KOPT-K1 (cell line): Measurements from ENCODE around the gene PELI2.

Experiments
- H3K27ac ChIP-seq: fragments of 200-600 bp; sonication (generic); 2 replicates; pipeline ENCODE4 v1.5.1; 2016; ENCODE audit warnings: antibody characterized with exemption, mild to moderate bottlenecking, low read depth, low read length; ENCODE audit not compliant: poor library complexity, severe bottlenecking
- H3K36me3 ChIP-seq: fragments of 200-600 bp; sonication (generic); 2 replicates; pipeline ENCODE4 v1.5.1; 2017; ENCODE audit warnings: antibody characterized with exemption, mild to moderate bottlenecking, low read length, moderate library complexity; ENCODE audit not compliant: insufficient read depth
- H3K9me3 ChIP-seq: fragments of 200-600 bp; sonication (generic); 2 replicates; pipeline ENCODE4 v1.5.1; 2017; ENCODE audit warnings: antibody characterized with exemption, low read length, mild to moderate bottlenecking; ENCODE audit not compliant: insufficient read depth, poor library complexity, severe bottlenecking

PELI2 gene

GRCh38 chr14:56341766-56342493, 223.7 kb downstream of the PELI2 start:
- H3K36me3 ChIP-seq = no peaks in the 10 kb centered on the region
- H3K27ac ChIP-seq = peak overlapping the region; percentile 64
- no peaks in the 10 kb centered on the region for H3K9me3 ChIP-seq

GRCh38 chr14:56342494-56342942, 224.3 kb downstream of the PELI2 start:
- Histone ChIP-seq H3K36me3 (no peaks in the 10 kb centered on the region), H3K27ac (peak overlapping the region; percentile 64), H3K9me3 (no peaks in the 10 kb centered on the region)

GRCh38 chr14:56349960-56350359, 231.7 kb downstream of the PELI2 start:
- Histone ChIP-seq H3K36me3 (no peaks in the 10 kb centered on the region), H3K27ac (no peak overlapping the region), H3K9me3 (peaks cover 17% of the 10 kb centered on the region)
